Measurements from ENCODE around the gene PDLIM4.

The PDLIM4 gene

DNA sequence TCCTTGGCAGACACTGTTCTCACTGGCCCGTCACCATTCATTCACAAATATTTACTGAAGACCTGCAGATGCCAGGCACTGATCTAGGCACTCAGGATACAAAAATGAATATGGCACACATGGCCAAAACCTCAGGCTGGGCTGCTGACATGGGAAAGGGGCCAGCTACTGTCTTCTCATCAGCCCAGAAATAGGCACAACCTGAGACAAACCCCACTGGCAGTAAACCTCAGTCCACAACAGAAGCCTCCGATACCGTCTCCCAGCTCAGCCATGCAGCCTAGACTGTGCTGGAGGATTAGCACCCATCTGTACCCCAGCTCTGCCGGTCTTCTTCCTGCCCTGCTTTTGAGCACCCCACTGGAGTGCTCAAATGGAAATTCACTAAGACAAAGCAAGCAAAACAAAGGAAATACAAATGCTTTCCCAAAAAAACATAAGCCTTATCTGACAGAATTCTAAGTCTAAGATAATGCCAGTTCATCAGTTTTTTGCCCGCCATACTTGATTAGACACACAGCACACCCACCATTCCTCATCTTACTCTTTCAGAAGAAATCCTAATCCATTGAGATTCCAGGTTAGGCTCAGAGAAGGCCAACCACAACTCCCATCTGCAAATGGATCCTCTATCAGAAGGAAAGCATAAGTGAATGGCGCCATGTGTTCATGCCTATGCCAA is 38.1 kb upstream of the PDLIM4 start:
- Histone ChIP-seq H3K36me3 (ENCODE audit: control insufficient read depth, insufficient read depth, low read length) (no peaks in the 10 kb centered on the region), H3K4me3 (ENCODE audit: low read depth, low read length) (no peak overlapping the region), H3K4me1 (ENCODE audit: control insufficient read depth, insufficient read depth, low read length) (no peaks in the 10 kb centered on the region), H3K9ac (ENCODE audit: low read depth, low read length) (no peak overlapping the region), H3K27me3 (ENCODE audit: control insufficient read depth, insufficient read depth, low read length) (no peaks in the 10 kb centered on the region), H3K27ac (ENCODE audit: low read depth, low read length) (no peak overlapping the region), H3K9me3 (ENCODE audit: control insufficient read depth, insufficient read depth, low read length) (no peaks in the 10 kb centered on the region)

DNA sequence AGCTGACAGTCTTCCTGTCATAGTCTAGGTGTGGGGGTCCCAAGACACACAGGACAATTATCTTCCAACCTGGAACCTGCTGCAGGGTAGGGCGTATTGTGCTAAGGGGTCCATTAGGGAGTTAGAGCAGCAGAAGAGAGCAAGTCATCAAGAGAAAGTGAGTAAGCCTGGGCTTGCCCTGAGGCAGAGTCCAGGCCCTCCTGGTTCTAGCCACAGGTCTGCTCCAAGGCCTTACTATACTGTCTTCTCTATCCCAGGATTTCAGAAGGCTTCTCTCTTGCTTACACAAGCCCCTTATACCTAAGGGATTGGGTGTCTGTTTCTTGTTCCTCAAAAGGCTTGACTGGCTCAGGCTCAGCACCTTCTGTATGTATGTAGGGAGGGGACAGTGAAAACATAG is 37.5 kb upstream of the PDLIM4 start:
- no peaks in the 10 kb centered on the region for H3K27me3 ChIP-seq (ENCODE audit: control insufficient read depth, insufficient read depth, low read length)
- H3K27ac ChIP-seq (ENCODE audit: low read depth, low read length), result no peak overlapping the region
- H3K4me1 ChIP-seq (ENCODE audit: control insufficient read depth, insufficient read depth, low read length), result peaks cover 1% of the 10 kb centered on the region; the same call in 1 of the 2 replicates
- H3K9me3 ChIP-seq (ENCODE audit: control insufficient read depth, insufficient read depth, low read length), result no peaks in the 10 kb centered on the region
- no peak overlapping the region for H3K4me3 ChIP-seq (ENCODE audit: low read depth, low read length)
- no peaks in the 10 kb centered on the region for H3K36me3 ChIP-seq (ENCODE audit: control insufficient read depth, insufficient read depth, low read length)
- H3K9ac ChIP-seq (ENCODE audit: low read depth, low read length), result no peak overlapping the region

DNA sequence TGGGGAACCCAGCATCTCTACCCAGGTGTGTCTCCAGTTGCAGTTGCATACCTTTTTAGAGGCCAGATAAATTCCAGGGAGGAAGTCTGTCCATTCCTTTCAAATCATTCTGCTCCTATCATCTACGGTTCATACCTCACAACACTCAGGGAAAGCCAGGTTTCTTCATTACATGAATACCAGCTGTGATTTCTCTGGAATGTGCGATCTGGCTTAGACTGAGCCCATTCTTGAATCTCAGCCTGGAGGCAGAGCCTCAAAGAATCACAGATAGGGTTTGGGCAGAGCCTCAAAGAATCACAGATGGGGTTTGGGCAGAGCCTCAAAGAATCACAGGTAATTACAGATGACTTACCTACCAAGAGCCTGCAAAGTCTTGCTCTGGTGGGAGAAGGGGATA is 37.0 kb upstream of the PDLIM4 start:
- Histone ChIP-seq H3K9me3 (ENCODE audit: control insufficient read depth, insufficient read depth, low read length) (no peaks in the 10 kb centered on the region), H3K9ac (ENCODE audit: low read depth, low read length) (no peak overlapping the region), H3K36me3 (ENCODE audit: control insufficient read depth, insufficient read depth, low read length) (no peaks in the 10 kb centered on the region), H3K27me3 (ENCODE audit: control insufficient read depth, insufficient read depth, low read length) (0 out of 2 replicates have a peak, but pooled peaks cover 5% of the 10 kb centered on the region), H3K4me3 (ENCODE audit: low read depth, low read length) (no peak overlapping the region), H3K27ac (ENCODE audit: low read depth, low read length) (no peak overlapping the region), H3K4me1 (ENCODE audit: control insufficient read depth, insufficient read depth, low read length) (peaks cover 2% of the 10 kb centered on the region; the same call in 1 of the 2 replicates)

GRCh38 chr5:132221781-132222648 is 35.5 kb upstream of the PDLIM4 start:
- Histone ChIP-seq H3K9ac (ENCODE audit: low read depth, low read length) (no peak overlapping the region), H3K27ac (ENCODE audit: low read depth, low read length) (no peak overlapping the region), H3K27me3 (ENCODE audit: control insufficient read depth, insufficient read depth, low read length) (peaks cover 16% of the 10 kb centered on the region), H3K9me3 (ENCODE audit: control insufficient read depth, insufficient read depth, low read length) (no peaks in the 10 kb centered on the region), H3K4me3 (ENCODE audit: low read depth, low read length) (no peak overlapping the region), H3K4me1 (ENCODE audit: control insufficient read depth, insufficient read depth, low read length) (peaks cover 6% of the 10 kb centered on the region; the same call in 1 of the 2 replicates), H3K36me3 (ENCODE audit: control insufficient read depth, insufficient read depth, low read length) (no peaks in the 10 kb centered on the region)

DNA sequence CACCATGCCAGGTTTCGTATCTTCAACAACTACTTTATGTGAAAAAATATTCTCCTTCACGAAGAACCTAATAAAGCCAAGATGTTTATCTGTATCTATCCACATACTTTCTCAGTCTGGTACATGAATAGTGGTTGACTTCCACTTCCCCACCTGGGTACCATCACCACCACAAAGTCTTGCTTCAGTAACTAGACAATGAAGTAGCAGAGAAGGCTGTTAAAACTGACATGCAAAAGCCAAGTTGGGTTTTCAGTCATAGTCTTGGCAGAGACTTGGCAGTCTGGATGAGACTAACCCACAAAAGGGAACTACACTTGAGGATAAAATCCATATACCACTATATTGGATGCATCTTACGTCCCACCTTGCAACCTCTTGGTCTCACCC is 34.9 kb upstream of the PDLIM4 start:
- Histone ChIP-seq H3K9me3 (ENCODE audit: control insufficient read depth, insufficient read depth, low read length) (no peaks in the 10 kb centered on the region), H3K27ac (ENCODE audit: low read depth, low read length) (no peak overlapping the region), H3K4me1 (ENCODE audit: control insufficient read depth, insufficient read depth, low read length) (peaks cover 6% of the 10 kb centered on the region; the same call in 1 of the 2 replicates), H3K4me3 (ENCODE audit: low read depth, low read length) (no peak overlapping the region), H3K9ac (ENCODE audit: low read depth, low read length) (no peak overlapping the region), H3K36me3 (ENCODE audit: control insufficient read depth, insufficient read depth, low read length) (no peaks in the 10 kb centered on the region), H3K27me3 (ENCODE audit: control insufficient read depth, insufficient read depth, low read length) (peaks cover 18% of the 10 kb centered on the region)

GRCh38 chr5:132223861-132224260 is 33.6 kb upstream of the PDLIM4 start:
- H3K27me3 ChIP-seq (ENCODE audit: control insufficient read depth, insufficient read depth, low read length), result peaks cover 21% of the 10 kb centered on the region
- no peak overlapping the region for H3K4me3 ChIP-seq (ENCODE audit: low read depth, low read length)
- H3K9me3 ChIP-seq (ENCODE audit: control insufficient read depth, insufficient read depth, low read length), result no peaks in the 10 kb centered on the region
- H3K36me3 ChIP-seq (ENCODE audit: control insufficient read depth, insufficient read depth, low read length), result no peaks in the 10 kb centered on the region
- H3K4me1 ChIP-seq (ENCODE audit: control insufficient read depth, insufficient read depth, low read length), result peaks cover 6% of the 10 kb centered on the region; the same call in 1 of the 2 replicates
- H3K27ac ChIP-seq (ENCODE audit: low read depth, low read length), result no peak overlapping the region
- no peak overlapping the region for H3K9ac ChIP-seq (ENCODE audit: low read depth, low read length)

GRCh38 chr5:132224716-132225115 is 32.8 kb upstream of the PDLIM4 start:
- Histone ChIP-seq H3K4me3 (ENCODE audit: low read depth, low read length) (no peak overlapping the region), H3K36me3 (ENCODE audit: control insufficient read depth, insufficient read depth, low read length) (no peaks in the 10 kb centered on the region), H3K4me1 (ENCODE audit: control insufficient read depth, insufficient read depth, low read length) (peaks cover 6% of the 10 kb centered on the region; the same call in 1 of the 2 replicates), H3K9me3 (ENCODE audit: control insufficient read depth, insufficient read depth, low read length) (no peaks in the 10 kb centered on the region), H3K27ac (ENCODE audit: low read depth, low read length) (no peak overlapping the region), H3K27me3 (ENCODE audit: control insufficient read depth, insufficient read depth, low read length) (peaks cover 29% of the 10 kb centered on the region), H3K9ac (ENCODE audit: low read depth, low read length) (no peak overlapping the region)

DNA sequence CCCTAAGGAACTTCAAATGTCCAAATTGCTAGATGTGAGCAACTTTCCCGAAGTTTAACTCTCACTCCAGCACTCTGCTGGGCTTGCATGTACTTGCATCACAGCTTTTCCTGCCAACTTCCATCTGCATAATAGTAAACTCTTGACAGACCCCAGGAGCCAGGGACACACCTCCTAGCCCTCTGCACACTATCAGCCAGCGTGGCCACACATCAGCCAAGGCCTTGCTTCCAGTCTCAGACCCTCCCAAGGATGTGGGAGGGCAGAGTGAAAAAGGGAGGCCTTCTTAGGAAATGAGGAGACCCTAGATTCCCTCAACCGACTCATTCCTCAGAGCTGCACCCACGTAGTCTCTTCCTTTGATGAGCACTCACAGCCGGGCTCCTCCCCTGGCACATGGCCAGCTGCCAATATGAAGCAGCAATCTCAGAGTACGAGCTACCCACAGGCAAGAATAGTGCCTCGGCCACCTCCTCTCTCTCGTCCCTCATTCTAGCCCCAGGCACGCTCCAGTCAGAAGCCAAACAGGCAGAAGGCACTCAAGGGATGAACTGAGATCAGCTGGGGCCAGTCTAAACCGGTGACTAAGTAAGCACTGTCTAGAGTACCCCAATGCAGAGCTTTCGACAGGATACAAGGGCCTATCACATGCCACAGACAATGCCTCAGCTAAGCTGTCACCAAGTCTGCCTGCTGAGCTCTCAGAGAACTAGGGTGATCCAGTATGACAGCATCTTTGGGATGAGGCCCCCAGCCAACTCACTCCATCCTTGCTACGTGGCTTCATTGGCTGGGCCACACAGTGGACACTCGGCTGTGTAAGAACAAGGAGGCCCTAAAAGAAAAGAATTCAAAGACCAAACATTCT is 32.1 kb upstream of the PDLIM4 start:
- Histone ChIP-seq H3K9ac (ENCODE audit: low read depth, low read length) (no peak overlapping the region), H3K36me3 (ENCODE audit: control insufficient read depth, insufficient read depth, low read length) (no peaks in the 10 kb centered on the region), H3K27me3 (ENCODE audit: control insufficient read depth, insufficient read depth, low read length) (peaks cover 30% of the 10 kb centered on the region), H3K27ac (ENCODE audit: low read depth, low read length) (no peak overlapping the region), H3K4me1 (ENCODE audit: control insufficient read depth, insufficient read depth, low read length) (peaks cover 6% of the 10 kb centered on the region; the same call in 1 of the 2 replicates), H3K4me3 (ENCODE audit: low read depth, low read length) (no peak overlapping the region), H3K9me3 (ENCODE audit: control insufficient read depth, insufficient read depth, low read length) (no peaks in the 10 kb centered on the region)

GRCh38 chr5:132226516-132227234 is 30.8 kb upstream of the PDLIM4 start:
- H3K4me1 ChIP-seq (ENCODE audit: control insufficient read depth, insufficient read depth, low read length), result peaks cover 6% of the 10 kb centered on the region; the same call in 1 of the 2 replicates
- peaks cover 30% of the 10 kb centered on the region for H3K27me3 ChIP-seq (ENCODE audit: control insufficient read depth, insufficient read depth, low read length)
- H3K36me3 ChIP-seq (ENCODE audit: control insufficient read depth, insufficient read depth, low read length), result no peaks in the 10 kb centered on the region
- H3K27ac ChIP-seq (ENCODE audit: low read depth, low read length), result no peak overlapping the region
- H3K4me3 ChIP-seq (ENCODE audit: low read depth, low read length), result peak overlapping the region; percentile 68
- no peaks in the 10 kb centered on the region for H3K9me3 ChIP-seq (ENCODE audit: control insufficient read depth, insufficient read depth, low read length)
- no peak overlapping the region for H3K9ac ChIP-seq (ENCODE audit: low read depth, low read length)

GRCh38 chr5:132227235-132227484 is 30.3 kb upstream of the PDLIM4 start:
- Histone ChIP-seq H3K9ac (ENCODE audit: low read depth, low read length) (peak overlapping the region; percentile 56), H3K27ac (ENCODE audit: low read depth, low read length) (no peak overlapping the region), H3K27me3 (ENCODE audit: control insufficient read depth, insufficient read depth, low read length) (peaks cover 30% of the 10 kb centered on the region)

More at GRCh38 chr5:132227235-132227484, 30.3 kb upstream of the PDLIM4 start:
- Histone ChIP-seq H3K36me3 (ENCODE audit: control insufficient read depth, insufficient read depth, low read length) (no peaks in the 10 kb centered on the region), H3K4me1 (ENCODE audit: control insufficient read depth, insufficient read depth, low read length) (peaks cover 6% of the 10 kb centered on the region; the same call in 1 of the 2 replicates), H3K9me3 (ENCODE audit: control insufficient read depth, insufficient read depth, low read length) (no peaks in the 10 kb centered on the region), H3K4me3 (ENCODE audit: low read depth, low read length) (peak overlapping the region; percentile 68)

Data from HUES48 (cell line).